A549 (cell line): Measurements from ENCODE around the gene IFT43. TPM values are rescaled to one million over a fixed set of nuclear protein-coding genes. Genes with fewer than 3 reads are reported as not detected.
A peak's percentile ranks its signal among the peaks of the same experiment; 100 is the strongest.

Experiments
- ATAC-seq, 2 experiments: fragments of 200-7000 bp in 1 of 2; fragments of >200 bp in 1 of 2; cut with Nextera tagmentation in 1 of 2; cut with Tn5 transposase in 1 of 2; 3 replicates each; pipeline versions ENCODE4 v1.8.0 to v1.9.1; 2018 to 2020; ENCODE audit warnings: mild to moderate bottlenecking in 1 of 2, moderate library complexity in 1 of 2
- CTCF ChIA-PET: fragments of 300-600 bp; sonication (Branson Sonifier 250); formaldehyde crosslinking; extraction: SDS; loops from one replicate; lab custom pipeline; 2021; ENCODE audit warnings: antibody characterized with exemption, inconsistent platforms; lab: Yijun Ruan, JAX
- POLR2A ChIA-PET: fragments of 350-600 bp; formaldehyde crosslinking; extraction: SDS; loops from one replicate; lab custom pipeline; 2021; ENCODE audit warnings: antibody characterized with exemption, inconsistent platforms; lab: Yijun Ruan, JAX
- DNase-seq, 2 experiments: peaks; one replicate each; pipeline versions ENCODE4 v3.0.0 to v3.0.0-alpha.2; 2011 to 2016; ENCODE audit warnings: low read depth in 1 of 2, low spot score in 1 of 2
- FAIRE-seq: peaks from 2 replicates; lab custom pipeline; 2011; peaks lifted over from hg19 to GRCh38; lab: Jason Lieb, UNC
- H3K27ac ChIP-seq, 2 experiments: fragments of >200 bp; sonication (Bioruptor Twin); formaldehyde crosslinking; 3 replicates each; pipeline ENCODE4 v1.5.1; 2016 to 2017
- H3K4me1 ChIP-seq: fragments of >200 bp; sonication (Bioruptor Twin); formaldehyde crosslinking; 3 replicates; pipeline ENCODE4 v1.6.1; 2016
- H3K4me2 ChIP-seq: fragments of >200 bp; sonication (Bioruptor Twin); formaldehyde crosslinking; 3 replicates; pipeline ENCODE4 v1.6.1; 2016
- H3K4me3 ChIP-seq: fragments of >200 bp; sonication (Bioruptor Twin); formaldehyde crosslinking; 3 replicates; pipeline ENCODE4 v1.5.1; 2016
- H3K9me3 ChIP-seq: fragments of >200 bp; sonication (Bioruptor Twin); formaldehyde crosslinking; 3 replicates; pipeline ENCODE4 v1.6.1; 2016
- BHLHE40 ChIP-seq: IDR thresholded peaks from 2 replicates; pipeline ENCODE4 v1.6.1; 2012; ENCODE audit warnings: low read depth, low read length, inconsistent platforms
- CBX2 ChIP-seq: fragments of 200-600 bp; sonication (generic); IDR thresholded peaks from 2 replicates; pipeline ENCODE4 v1.6.1; 2016; ENCODE audit warnings: low read depth, mild to moderate bottlenecking, borderline replicate concordance
- CHD4 ChIP-seq: fragments of 200-600 bp; sonication (generic); IDR thresholded peaks from 2 replicates; pipeline ENCODE4 v1.6.1; 2016; ENCODE audit warnings: antibody characterized with exemption, mild to moderate bottlenecking, borderline replicate concordance
- FOSB ChIP-seq: fragments of 250-450 bp; sonication (Bioruptor Pico); IDR thresholded peaks from 2 replicates; pipeline ENCODE4 v1.5.0; 2020; ENCODE audit warnings: mild to moderate bottlenecking, moderate library complexity
- FOSL2 ChIP-seq, 2 experiments: fragments of 450-650 bp in 1 of 2; fragments of >200 bp in 1 of 2; sonication (Bioruptor Twin) in 1 of 2; formaldehyde crosslinking; IDR thresholded peaks; 2 replicates each; pipeline versions ENCODE4 v1.5.0 to v1.6.1; 2016 to 2020; ENCODE audit warnings: mild to moderate bottlenecking in 1 of 2, moderate library complexity in 1 of 2
- FOXS1 ChIP-seq: fragments of 250-450 bp; sonication (Bioruptor Pico); IDR thresholded peaks from 2 replicates; pipeline ENCODE4 v1.5.0; 2020; ENCODE audit warnings: mild to moderate bottlenecking, moderate library complexity
- GATA3 ChIP-seq: IDR thresholded peaks from 2 replicates; pipeline ENCODE4 v1.6.1; 2012; ENCODE audit warnings: borderline replicate concordance
- HDAC2 ChIP-seq: fragments of 200-600 bp; sonication (generic); IDR thresholded peaks from 2 replicates; pipeline ENCODE4 v1.6.1; 2016
- JUN ChIP-seq, 2 experiments: fragments of >200 bp; sonication (Bioruptor Twin); formaldehyde crosslinking; IDR thresholded peaks; 2 replicates in 1 of 2; 3 replicates in 1 of 2; pipeline ENCODE4 v1.6.1; 2016 to 2017
- KDM5A ChIP-seq: fragments of 200-600 bp; sonication (generic); IDR thresholded peaks from 2 replicates; pipeline ENCODE4 v1.6.1; 2016; ENCODE audit warnings: antibody characterized with exemption, mild to moderate bottlenecking
- MAFK ChIP-seq: fragments of 450-650 bp; IDR thresholded peaks from 2 replicates; pipeline ENCODE4 v1.6.1; 2014; ENCODE audit not compliant: partially characterized antibody
- MAZ ChIP-seq: fragments of 150-350 bp; IDR thresholded peaks from 2 replicates; pipeline ENCODE4 v1.6.1; 2014; ENCODE audit warnings: antibody characterized with exemption, low read depth, low read length, borderline replicate concordance
- MYC ChIP-seq: IDR thresholded peaks from 2 replicates; pipeline ENCODE4 v1.6.1; 2012; ENCODE audit warnings: mild to moderate bottlenecking, inconsistent platforms, low read length, improper control_type of control experiment, borderline replicate concordance
- PHF8 ChIP-seq: fragments of 200-600 bp; sonication (generic); IDR thresholded peaks from 2 replicates; pipeline ENCODE4 v1.6.1; 2016; ENCODE audit warnings: low read depth, mild to moderate bottlenecking, antibody characterized with exemption, moderate library complexity, borderline replicate concordance
- RAD21 ChIP-seq, 2 experiments: fragments of >200 bp in 1 of 2; sonication (Bioruptor Twin) in 1 of 2; formaldehyde crosslinking in 1 of 2; IDR thresholded peaks in 1 of 2; conservative IDR thresholded peaks in 1 of 2; 2 replicates in 1 of 2; 3 replicates in 1 of 2; pipeline ENCODE4 v1.6.1; 2012 to 2018; ENCODE audit warnings: inconsistent platforms in 1 of 2
- RARB ChIP-seq: fragments of 250-450 bp; sonication (Bioruptor Pico); IDR thresholded peaks from 2 replicates; pipeline ENCODE4 v1.8.0; 2021; ENCODE audit warnings: mild to moderate bottlenecking, moderate library complexity
- RFX5 ChIP-seq: fragments of 450-650 bp; IDR thresholded peaks from 2 replicates; pipeline ENCODE4 v1.7.1; 2014; ENCODE audit warnings: antibody characterized with exemption, mild to moderate bottlenecking, moderate library complexity
- TFCP2L1 ChIP-seq: fragments of 250-450 bp; sonication (Bioruptor Pico); IDR thresholded peaks from 2 replicates; pipeline ENCODE4 v1.5.0; 2021; ENCODE audit warnings: mild to moderate bottlenecking
- ZC3H11A ChIP-seq: fragments of 450-650 bp; IDR thresholded peaks from 2 replicates; pipeline ENCODE4 v1.6.1; 2014; ENCODE audit warnings: antibody characterized with exemption, mild to moderate bottlenecking
- ZSCAN20 ChIP-seq: fragments of 250-450 bp; sonication (Bioruptor Pico); IDR thresholded peaks from 2 replicates; pipeline ENCODE4 v1.8.0; 2022; ENCODE audit warnings: mild to moderate bottlenecking, moderate library complexity
- whole genome bisulfite sequencing: methylation state at CpG from one replicate; pipeline ENCODE4 v1.1.6; 2017; ENCODE audit errors: missing lambda C conversion rate; 5-methylcytosine and 5-hydroxymethylcytosine counted together
- polyA plus RNA-seq, 4 experiments: library from polyadenylated mRNA; depleted of rRNA in 3 of 4; stranded (reverse); fragments of >200 nt; fragmentation: RNase III in 1 of 4; extraction: RNeasy Plus Mini Kit Qiagen cat#74134 plus additional on column Dnase treatment in 1 of 4; gene quantifications; 2 replicates in 3 of 4; 3 replicates in 1 of 4; pipeline ENCODE4 v1.2.3, GENCODE V29; 2011 to 2017
- TF ChIP-seq, protein P1 (sequence below): IDR thresholded peaks from 2 replicates; pipeline ENCODE4 v1.6.1; 2012
- TF ChIP-seq, protein P2 (sequence below): fragments of 200-600 bp; sonication (generic); IDR thresholded peaks from 2 replicates; pipeline ENCODE4 v1.6.1; 2016; ENCODE audit warnings: antibody characterized with exemption, mild to moderate bottlenecking, moderate library complexity
- TF ChIP-seq, protein P3 (sequence below): fragments of 250-450 bp; sonication (Bioruptor Pico); IDR thresholded peaks from 2 replicates; pipeline ENCODE4 v1.5.0; 2021; ENCODE audit warnings: mild to moderate bottlenecking, moderate library complexity, borderline replicate concordance
- TF ChIP-seq, protein P4 (sequence below): fragments of 150-350 bp; IDR thresholded peaks from 2 replicates; pipeline ENCODE4 v1.6.1; 2014; ENCODE audit warnings: low read depth, mild to moderate bottlenecking, low read length
- TF ChIP-seq, protein P5 (sequence below): fragments of >200 bp; sonication (Bioruptor Twin); formaldehyde crosslinking; IDR thresholded peaks from 2 replicates; pipeline ENCODE4 v1.6.1; 2016

Gene IFT43
- polyA plus RNA-seq, 2 of the 4 experiments (the other 2 are of a cell fraction) = 46.4 to 49.4 TPM

DNA sequence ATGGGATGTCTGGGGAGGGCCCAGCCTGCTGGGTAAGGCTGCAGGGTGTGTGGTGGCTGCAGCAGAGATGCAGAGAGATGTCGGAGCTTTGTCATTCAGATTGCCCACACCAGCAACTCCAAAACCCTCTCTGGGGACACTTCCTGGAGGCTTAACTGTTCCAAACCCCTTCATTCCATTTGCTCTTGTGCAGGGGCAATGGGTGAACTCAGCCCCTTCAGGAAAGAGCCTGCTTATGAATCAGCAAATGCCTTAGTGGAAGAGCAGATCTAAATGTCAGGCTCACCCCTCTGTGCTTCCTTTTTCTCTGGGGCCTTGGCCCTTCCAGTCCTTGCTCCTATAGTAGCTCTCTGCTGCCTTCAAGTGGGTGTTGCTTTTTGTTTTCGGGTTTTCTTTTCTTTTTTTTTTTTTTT lies 129.5 kb downstream of the IFT43 start:
- POLR2A ChIA-PET = no interaction called here
- CTCF ChIA-PET = interaction anchor here (1.5 to 2.1 kb wide), 3 partner anchors 9 to 238 kb away, joined by 4 to 7 read pairs (median 7); no protein-coding TSS in a partner anchor
- H3K27ac ChIP-seq = no peak overlapping the region

DNA sequence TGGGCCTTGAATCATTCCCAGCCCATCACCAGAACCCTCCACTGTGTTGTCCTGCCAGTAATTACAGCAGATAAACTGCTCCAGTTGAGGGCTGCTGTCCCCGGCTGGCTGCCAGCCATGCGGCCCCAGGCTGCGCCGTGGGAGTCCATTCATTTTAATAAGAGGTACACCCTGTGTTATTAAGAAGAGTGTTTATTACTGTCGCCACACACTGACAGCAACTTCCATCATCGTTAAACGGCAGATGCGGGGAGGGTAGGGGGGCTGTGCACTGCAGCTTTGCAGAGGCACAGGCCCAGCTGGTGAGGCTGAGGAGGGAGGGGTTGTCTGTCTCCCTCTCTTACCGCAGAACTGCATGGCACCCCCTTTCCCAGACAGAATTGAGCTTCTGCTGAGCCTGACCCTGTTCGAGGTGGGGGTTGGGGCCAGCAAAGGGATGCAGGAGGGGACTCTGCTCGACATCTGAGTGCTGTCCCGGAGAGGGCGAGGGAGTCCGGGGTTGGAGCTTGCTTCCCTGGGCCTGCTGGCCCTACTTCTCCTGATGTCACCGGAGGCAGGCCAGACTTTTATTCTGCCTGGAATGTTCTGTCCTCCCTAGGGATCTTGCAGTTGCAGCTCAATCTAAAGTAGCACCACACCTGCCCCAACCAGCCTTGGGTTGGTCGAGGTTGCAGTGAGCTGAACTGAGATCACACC lies 132.4 kb downstream of the IFT43 start:
- FAIRE-seq (no peak), ATAC-seq (no peak), DNase-seq (no peak)
- ChIA-PET POLR2A (interaction anchor here (0.6 kb wide), 1 partner anchor 256 kb away, joined by 4 read pairs; no protein-coding TSS in a partner anchor), CTCF (no interaction called here)
- WGBS = 68% methylated on average over 13 of the region's 16 CpGs
- Histone ChIP-seq H3K4me1 (no peaks in the 10 kb centered on the region), H3K4me2 (no peak overlapping the region), H3K9me3 (no peaks in the 10 kb centered on the region), H3K27ac (no peak overlapping the region), H3K4me3 (no peak overlapping the region)
- TF ChIP-seq TFCP2L1 (CRISPR knock-in tag) (no peak), JUN (IDR thresholded peaks at IDR 0.05) (no peak), ZC3H11A (no peak), MYC (no peak), FOXS1 (no peak), FOSL2 (IDR thresholded peaks at IDR 0.05) (no peak), FOSL2 (CRISPR knock-in tag; IDR thresholded peaks at IDR 0.05) (no peak), BHLHE40 (no peak), RARB (CRISPR knock-in tag) (no peak), RAD21 (conservative IDR thresholded peaks at IDR 0.05 in 1 of 2, IDR thresholded peaks at IDR 0.05 in 1 of 2) (no peak), RFX5 (no peak), FOSB (no peak), ZSCAN20 (no peak), GATA3 (no peak), MAZ (no peak), KDM5A (no peak)
- TF ChIP-seq, protein P1, sequence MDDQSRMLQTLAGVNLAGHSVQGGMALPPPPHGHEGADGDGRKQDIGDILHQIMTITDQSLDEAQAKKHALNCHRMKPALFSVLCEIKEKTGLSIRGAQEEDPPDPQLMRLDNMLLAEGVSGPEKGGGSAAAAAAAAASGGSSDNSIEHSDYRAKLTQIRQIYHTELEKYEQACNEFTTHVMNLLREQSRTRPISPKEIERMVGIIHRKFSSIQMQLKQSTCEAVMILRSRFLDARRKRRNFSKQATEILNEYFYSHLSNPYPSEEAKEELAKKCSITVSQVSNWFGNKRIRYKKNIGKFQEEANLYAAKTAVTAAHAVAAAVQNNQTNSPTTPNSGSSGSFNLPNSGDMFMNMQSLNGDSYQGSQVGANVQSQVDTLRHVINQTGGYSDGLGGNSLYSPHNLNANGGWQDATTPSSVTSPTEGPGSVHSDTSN = no peak
- TF ChIP-seq, protein P2, sequence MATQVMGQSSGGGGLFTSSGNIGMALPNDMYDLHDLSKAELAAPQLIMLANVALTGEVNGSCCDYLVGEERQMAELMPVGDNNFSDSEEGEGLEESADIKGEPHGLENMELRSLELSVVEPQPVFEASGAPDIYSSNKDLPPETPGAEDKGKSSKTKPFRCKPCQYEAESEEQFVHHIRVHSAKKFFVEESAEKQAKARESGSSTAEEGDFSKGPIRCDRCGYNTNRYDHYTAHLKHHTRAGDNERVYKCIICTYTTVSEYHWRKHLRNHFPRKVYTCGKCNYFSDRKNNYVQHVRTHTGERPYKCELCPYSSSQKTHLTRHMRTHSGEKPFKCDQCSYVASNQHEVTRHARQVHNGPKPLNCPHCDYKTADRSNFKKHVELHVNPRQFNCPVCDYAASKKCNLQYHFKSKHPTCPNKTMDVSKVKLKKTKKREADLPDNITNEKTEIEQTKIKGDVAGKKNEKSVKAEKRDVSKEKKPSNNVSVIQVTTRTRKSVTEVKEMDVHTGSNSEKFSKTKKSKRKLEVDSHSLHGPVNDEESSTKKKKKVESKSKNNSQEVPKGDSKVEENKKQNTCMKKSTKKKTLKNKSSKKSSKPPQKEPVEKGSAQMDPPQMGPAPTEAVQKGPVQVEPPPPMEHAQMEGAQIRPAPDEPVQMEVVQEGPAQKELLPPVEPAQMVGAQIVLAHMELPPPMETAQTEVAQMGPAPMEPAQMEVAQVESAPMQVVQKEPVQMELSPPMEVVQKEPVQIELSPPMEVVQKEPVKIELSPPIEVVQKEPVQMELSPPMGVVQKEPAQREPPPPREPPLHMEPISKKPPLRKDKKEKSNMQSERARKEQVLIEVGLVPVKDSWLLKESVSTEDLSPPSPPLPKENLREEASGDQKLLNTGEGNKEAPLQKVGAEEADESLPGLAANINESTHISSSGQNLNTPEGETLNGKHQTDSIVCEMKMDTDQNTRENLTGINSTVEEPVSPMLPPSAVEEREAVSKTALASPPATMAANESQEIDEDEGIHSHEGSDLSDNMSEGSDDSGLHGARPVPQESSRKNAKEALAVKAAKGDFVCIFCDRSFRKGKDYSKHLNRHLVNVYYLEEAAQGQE = no peak
- TF ChIP-seq, protein P3, sequence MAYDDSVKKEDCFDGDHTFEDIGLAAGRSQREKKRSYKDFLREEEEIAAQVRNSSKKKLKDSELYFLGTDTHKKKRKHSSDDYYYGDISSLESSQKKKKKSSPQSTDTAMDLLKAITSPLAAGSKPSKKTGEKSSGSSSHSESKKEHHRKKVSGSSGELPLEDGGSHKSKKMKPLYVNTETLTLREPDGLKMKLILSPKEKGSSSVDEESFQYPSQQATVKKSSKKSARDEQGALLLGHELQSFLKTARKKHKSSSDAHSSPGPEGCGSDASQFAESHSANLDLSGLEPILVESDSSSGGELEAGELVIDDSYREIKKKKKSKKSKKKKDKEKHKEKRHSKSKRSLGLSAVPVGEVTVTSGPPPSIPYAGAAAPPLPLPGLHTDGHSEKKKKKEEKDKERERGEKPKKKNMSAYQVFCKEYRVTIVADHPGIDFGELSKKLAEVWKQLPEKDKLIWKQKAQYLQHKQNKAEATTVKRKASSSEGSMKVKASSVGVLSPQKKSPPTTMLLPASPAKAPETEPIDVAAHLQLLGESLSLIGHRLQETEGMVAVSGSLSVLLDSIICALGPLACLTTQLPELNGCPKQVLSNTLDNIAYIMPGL = no peak
- TF ChIP-seq, protein P4, sequence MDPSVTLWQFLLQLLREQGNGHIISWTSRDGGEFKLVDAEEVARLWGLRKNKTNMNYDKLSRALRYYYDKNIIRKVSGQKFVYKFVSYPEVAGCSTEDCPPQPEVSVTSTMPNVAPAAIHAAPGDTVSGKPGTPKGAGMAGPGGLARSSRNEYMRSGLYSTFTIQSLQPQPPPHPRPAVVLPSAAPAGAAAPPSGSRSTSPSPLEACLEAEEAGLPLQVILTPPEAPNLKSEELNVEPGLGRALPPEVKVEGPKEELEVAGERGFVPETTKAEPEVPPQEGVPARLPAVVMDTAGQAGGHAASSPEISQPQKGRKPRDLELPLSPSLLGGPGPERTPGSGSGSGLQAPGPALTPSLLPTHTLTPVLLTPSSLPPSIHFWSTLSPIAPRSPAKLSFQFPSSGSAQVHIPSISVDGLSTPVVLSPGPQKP = no peak
- TF ChIP-seq, protein P5, sequence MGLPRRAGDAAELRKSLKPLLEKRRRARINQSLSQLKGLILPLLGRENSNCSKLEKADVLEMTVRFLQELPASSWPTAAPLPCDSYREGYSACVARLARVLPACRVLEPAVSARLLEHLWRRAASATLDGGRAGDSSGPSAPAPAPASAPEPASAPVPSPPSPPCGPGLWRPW = no peak

More for the DNA sequence above, 129.5 kb downstream of the IFT43 start:
- Histone ChIP-seq H3K4me3 (no peak overlapping the region), H3K4me1 (no peaks in the 10 kb centered on the region), H3K4me2 (no peak overlapping the region), H3K9me3 (no peaks in the 10 kb centered on the region)
- DNase-seq (no peak), ATAC-seq (no peak), FAIRE-seq (no peak)
- TF ChIP-seq CBX2 (no peak), PHF8 (no peak), CHD4 (no peak), MAFK (no peak), RAD21 (conservative IDR thresholded peaks at IDR 0.05 in 1 of 2, IDR thresholded peaks at IDR 0.05 in 1 of 2) (0 out of 5 replicates have a peak, but pooled peaks of 1 of the 2 experiments have one; percentile 9), HDAC2 (no peak)
- WGBS = 39% methylated on average over 2 of the region's 2 CpGs
